GM12874 (cell line): ENCODE measurements around the gene XYLT1.

Experiments used
- CTCF ChIP-seq: IDR thresholded peaks from 2 replicates; pipeline ENCODE4 v1.5.1; 2011; ENCODE audit warnings: low read depth, mild to moderate bottlenecking, control low read depth, low read length, moderate library complexity; ENCODE audit not compliant: insufficient read depth

XYLT1 gene

GRCh38 chr16:17308186-17308585 is 162.6 kb downstream of the XYLT1 start:
- no peak for TF ChIP-seq CTCF

DNA sequence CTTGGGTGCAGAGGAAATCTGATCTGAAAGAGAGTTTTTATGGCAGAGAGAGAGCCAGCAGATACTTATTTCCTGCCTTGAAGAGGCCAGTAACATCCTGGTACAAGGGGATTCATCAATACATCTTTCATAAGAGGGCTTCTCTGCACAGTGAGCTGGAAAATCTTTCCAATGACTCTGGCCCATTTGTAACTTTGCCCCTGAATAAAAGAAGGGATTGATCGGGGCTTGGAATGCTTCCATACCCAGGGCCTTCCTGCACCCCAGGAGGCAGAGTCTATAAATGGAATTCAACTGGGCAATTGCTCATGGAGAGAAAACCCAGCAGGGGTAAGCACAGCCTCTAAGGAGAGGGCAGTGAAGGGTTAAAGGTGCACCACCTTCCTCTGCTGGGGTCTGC is 163.3 kb downstream of the XYLT1 start:
- TF ChIP-seq CTCF, result no peak

DNA sequence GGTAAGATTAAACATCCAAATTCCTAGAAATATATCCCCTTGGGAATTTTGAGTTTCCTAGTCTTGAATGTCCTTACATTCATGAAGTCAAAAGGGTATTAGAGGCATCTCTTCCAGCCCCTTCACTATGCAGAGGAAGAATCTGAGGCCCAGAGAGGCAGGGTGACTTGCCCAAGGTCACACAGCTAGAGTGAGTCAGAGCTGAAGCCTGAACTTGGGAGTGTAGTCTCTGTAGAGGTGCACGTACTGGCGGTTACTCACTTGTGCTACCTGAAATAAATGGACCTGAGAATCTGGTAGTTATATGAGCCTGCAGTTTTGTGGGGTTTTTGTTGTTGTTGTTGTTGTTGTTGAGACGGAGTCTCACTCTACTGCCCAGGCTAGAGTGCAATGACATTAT is 164.0 kb downstream of the XYLT1 start:
- TF ChIP-seq CTCF, result no peak

DNA sequence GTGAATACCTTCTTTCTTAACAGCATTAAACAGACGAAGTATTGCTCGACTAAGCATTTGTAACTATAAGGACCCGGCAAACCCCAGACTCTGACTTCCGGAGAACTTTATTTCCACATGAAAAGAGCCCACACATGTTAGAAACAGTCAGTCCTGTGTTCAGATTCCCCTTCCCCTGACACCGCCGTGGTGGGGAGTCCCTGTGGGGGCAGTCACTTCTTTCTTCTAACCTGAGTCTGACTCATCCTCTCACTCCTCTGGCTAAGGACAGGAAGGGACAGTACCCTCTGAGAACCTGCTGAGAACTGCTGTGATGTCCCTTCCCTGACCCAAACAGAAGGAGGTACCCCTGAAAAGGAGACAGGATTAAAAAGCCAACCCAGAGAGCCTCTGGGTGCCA is 165.1 kb downstream of the XYLT1 start:
- no peak for TF ChIP-seq CTCF

DNA sequence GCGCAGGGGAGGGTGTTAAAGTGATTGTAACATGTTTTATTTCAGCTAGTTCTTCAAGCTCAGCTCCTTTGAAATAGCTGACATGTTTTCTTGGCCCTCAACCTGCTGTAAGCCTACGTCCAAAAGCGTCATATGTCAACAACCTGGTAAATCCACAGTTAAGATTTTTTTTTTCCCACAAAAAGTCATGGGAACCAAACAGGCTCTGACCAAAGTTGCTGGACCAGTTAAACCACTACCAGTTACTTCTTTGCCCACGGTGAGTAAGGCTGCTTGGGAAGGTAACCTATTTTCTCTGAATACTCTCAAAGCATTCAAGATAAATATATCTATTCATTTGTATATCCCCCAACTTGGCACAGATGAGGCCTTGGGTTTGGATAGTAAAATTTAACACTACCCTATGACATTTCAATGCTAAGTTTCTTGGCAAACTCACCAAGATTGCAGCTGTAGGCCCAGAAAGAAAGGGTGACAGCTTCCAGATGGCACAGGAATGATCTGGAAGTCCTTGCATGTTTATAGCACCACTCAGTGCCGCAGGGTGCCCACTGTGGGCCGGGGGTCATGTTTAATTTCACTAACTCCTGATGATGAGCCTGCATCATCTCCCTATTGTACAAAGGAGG is 166.2 kb downstream of the XYLT1 start:
- TF ChIP-seq CTCF, result no peak

DNA sequence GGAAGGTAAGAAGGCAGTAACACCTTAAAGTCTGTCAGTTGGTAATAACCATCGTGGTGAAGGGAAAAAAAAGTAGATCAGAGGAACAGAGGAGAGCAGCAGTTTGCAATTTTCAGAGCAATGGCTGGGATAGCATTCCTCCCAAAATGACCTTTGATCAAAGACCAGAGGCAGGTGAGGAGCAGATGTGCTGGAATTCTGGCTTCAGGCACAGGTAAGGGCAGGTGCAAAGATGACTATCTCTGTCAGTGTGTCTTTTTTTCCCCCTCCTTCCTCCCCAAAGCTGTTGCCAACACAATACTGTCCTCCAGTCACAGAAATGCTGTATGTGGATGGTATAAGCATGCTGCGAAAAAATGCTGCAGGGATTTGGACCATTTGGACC is 166.7 kb downstream of the XYLT1 start:
- no peak for TF ChIP-seq CTCF

DNA sequence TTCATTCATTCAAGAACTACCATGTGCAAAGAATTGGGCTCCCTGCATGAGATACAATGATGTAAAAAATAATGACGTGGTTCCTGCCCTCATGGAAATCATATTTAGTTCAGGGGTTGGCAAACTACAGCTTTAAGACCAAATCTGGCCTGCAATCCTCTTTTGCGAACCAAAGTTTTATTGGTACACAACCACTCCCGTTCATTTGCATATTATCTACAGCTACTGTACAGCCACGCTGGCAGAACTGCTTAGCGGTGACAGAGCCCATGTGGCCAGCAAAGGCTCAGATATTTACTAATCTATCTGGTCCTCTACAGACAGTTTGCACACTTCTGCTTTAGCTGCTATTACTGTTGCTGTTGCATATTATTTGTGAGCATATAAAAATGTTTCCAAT is 167.7 kb downstream of the XYLT1 start:
- TF ChIP-seq CTCF, result no peak
